ENCODE measurements around the gene MTFMT. TPM values are rescaled to one million over a fixed set of nuclear protein-coding genes. Genes with fewer than 3 reads are reported as not detected.

Gene MTFMT
- total and polyA plus RNA-seq, 2 of the 13 experiments (the other 11 are each of a cell fraction or from before 2014, with no cell fraction given), result 9.9 to 23.2 TPM

DNA sequence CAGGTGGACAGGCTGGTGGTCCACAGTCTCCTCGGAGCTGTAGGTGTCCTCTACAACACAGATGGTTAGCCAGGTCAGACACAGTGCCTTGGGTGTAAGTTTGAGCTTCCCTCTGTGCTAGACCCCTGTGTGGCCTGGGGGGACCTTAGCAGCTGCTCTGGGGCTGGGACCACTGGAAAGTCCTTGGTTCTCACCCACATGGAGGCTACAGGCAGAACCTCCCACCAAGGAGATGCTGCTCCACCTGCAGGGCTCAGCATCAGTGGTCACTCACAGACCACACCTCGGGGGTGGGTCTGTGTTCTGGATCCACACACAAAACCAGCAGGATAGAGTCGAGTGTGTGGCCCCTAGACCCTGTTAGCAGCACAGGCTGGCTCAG, 29.9 kb upstream of the MTFMT start:
- Histone ChIP-seq H3K4me2 (ENCODE audit: low read depth, low read length) (no peak overlapping the region), H3K9ac (ENCODE audit: insufficient read depth, low read depth, low read length) (no peak overlapping the region), H2AFZ (ENCODE audit: low read length) (no peak overlapping the region), H3K9me3 (ENCODE audit: low read length) (no peaks in the 10 kb centered on the region), H4K20me1 (ENCODE audit: insufficient read depth, low read length) (no peaks in the 10 kb centered on the region), H3K27ac (ENCODE audit: extremely low read length, insufficient read depth, low read length) (no peak overlapping the region), H3K36me3 (replicated peaks in 1 of 2; ENCODE audit: control insufficient read depth in 1 of 2, insufficient read depth in 2 of 2, low read length in 2 of 2) (no peaks in the 10 kb centered on the region), H3K4me1 (ENCODE audit: insufficient read depth, low read length) (peaks cover 87% of the 10 kb centered on the region), H3K79me2 (ENCODE audit: insufficient read depth, low read length) (no peaks in the 10 kb centered on the region), H3K27me3 (ENCODE audit: control insufficient read depth in 1 of 2, insufficient read depth in 2 of 2, low read length in 2 of 2) (0 out of 5 replicates have a peak, but pooled peaks cover 0 to 6% of the 10 kb centered on the region in 2 experiments), H3K4me3 (replicated peaks in 1 of 3; ENCODE audit: insufficient read depth in 1 of 3, low read depth in 2 of 3, low read length in 3 of 3) (no peak overlapping the region)
- 24% methylated on average over 2 of the region's 3 CpGs for WGBS (ENCODE audit: low lambda C conversion rate)
- ChIA-PET POLR2A (no interaction called here), CTCF (ENCODE audit: low intra/inter-chr PET ratio, low total read pairs) (no interaction called here)
- BruUV-seq (replicated peaks), result no TSS peak
- FAIRE-seq (no peak), DNase-seq (ENCODE audit: low spot score) (no peak), ATAC-seq (no peak)
- in situ Hi-C loops (cut with HindIII; ENCODE audit: extremely low pct_ligation_motif_present, low pct_unique_long_range_greater_than_20kb) (no loop called here), intact Hi-C loops (cut with micrococcal nuclease; ENCODE audit: unreplicated experiment) (loop anchor here (10.0 kb wide), 1 partner anchor 235 kb away; the partner anchor contains the start of gene RNU5A-1)
- TF ChIP-seq CTCF (CRISPR knock-in tag; IDR thresholded peaks at IDR 0.05), result no peak
- TF ChIP-seq ZNF773 (CRISPR knock-in tag; IDR thresholded peaks at IDR 0.05; ENCODE audit: borderline replicate concordance), result no peak
- no peak for TF ChIP-seq PAF1 (CRISPR knock-in tag; IDR thresholded peaks at IDR 0.05)
- no peak for TF ChIP-seq JUND (CRISPR knock-in tag; IDR thresholded peaks at IDR 0.05)
- TF ChIP-seq HDAC2 (CRISPR knock-in tag; IDR thresholded peaks at IDR 0.05), result no peak
- no peak for TF ChIP-seq RXRB (CRISPR knock-in tag; IDR thresholded peaks at IDR 0.05; ENCODE audit: borderline replicate concordance)
- TF ChIP-seq ZNF329 (CRISPR knock-in tag; IDR thresholded peaks at IDR 0.05; ENCODE audit: low read depth), result no peak
- TF ChIP-seq, protein P1, sequence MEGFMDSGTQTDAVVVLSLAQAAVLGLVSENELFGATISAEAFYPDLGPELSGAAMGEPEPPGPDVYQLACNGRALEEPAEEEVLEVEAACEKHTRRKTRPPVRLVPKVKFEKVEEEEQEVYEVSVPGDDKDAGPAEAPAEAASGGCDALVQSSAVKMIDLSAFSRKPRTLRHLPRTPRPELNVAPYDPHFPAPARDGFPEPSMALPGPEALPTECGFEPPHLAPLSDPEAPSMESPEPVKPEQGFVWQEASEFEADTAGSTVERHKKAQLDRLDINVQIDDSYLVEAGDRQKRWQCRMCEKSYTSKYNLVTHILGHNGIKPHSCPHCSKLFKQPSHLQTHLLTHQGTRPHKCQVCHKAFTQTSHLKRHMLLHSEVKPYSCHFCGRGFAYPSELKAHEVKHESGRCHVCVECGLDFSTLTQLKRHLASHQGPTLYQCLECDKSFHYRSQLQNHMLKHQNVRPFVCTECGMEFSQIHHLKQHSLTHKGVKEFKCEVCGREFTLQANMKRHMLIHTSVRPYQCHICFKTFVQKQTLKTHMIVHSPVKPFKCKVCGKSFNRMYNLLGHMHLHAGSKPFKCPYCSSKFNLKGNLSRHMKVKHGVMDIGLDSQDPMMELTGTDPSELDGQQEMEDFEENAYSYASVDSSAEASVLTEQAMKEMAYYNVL (CRISPR knock-in tag; IDR thresholded peaks at IDR 0.05; ENCODE audit: borderline replicate concordance), result no peak
- TF ChIP-seq MTF1 (CRISPR knock-in tag; IDR thresholded peaks at IDR 0.05), result no peak
- TF ChIP-seq NKX3-1 (CRISPR knock-in tag; IDR thresholded peaks at IDR 0.05), result no peak
- no peak for TF ChIP-seq DMAP1 (CRISPR knock-in tag; IDR thresholded peaks at IDR 0.05)
- no peak for TF ChIP-seq ETV5 (CRISPR knock-in tag; IDR thresholded peaks at IDR 0.05; ENCODE audit: borderline replicate concordance)
